ENCODE results near the gene ITM2C.

ITM2C gene

GRCh38 chr2:230873661-230874401 is 9.1 kb downstream of the ITM2C start:
- TF ChIP-seq REST (IDR thresholded peaks at IDR 0.05; ENCODE audit: insufficient read depth in 1 of 2, low read depth in 2 of 2, low read length in 2 of 2) (no peak), TAF1 (IDR thresholded peaks at IDR 0.05; ENCODE audit: borderline replicate concordance, insufficient read depth, low read length) (no peak), POLR2AphosphoS5 (IDR thresholded peaks at IDR 0.05; ENCODE audit: low read depth, low read length) (no peak), FOXP2 (optimal IDR thresholded peaks at IDR 0.05; ENCODE audit: borderline replicate concordance, extremely low read depth, extremely low read length, insufficient read depth) (no peak)

- TF ChIP-seq FOXP2 (optimal IDR thresholded peaks at IDR 0.05; ENCODE audit: borderline replicate concordance, extremely low read depth, extremely low read length, insufficient read depth) (no peak), TAF1 (IDR thresholded peaks at IDR 0.05; ENCODE audit: borderline replicate concordance, insufficient read depth, low read length) (no peak), SIN3A (IDR thresholded peaks at IDR 0.05; ENCODE audit: borderline replicate concordance, insufficient read depth, low read length) (no peak), REST (IDR thresholded peaks at IDR 0.05; ENCODE audit: insufficient read depth in 1 of 2, low read depth in 2 of 2, low read length in 2 of 2) (no peak), POLR2AphosphoS5 (IDR thresholded peaks at IDR 0.05; ENCODE audit: low read depth, low read length) (no peak)
Observed at GRCh38 chr2:230874456-230874855, 9.7 kb downstream of the ITM2C start.

GRCh38 chr2:230874876-230875275 is 10.1 kb downstream of the ITM2C start:
- TF ChIP-seq FOXP2 (optimal IDR thresholded peaks at IDR 0.05; ENCODE audit: borderline replicate concordance, extremely low read depth, extremely low read length, insufficient read depth) (no peak), SIN3A (IDR thresholded peaks at IDR 0.05; ENCODE audit: borderline replicate concordance, insufficient read depth, low read length) (no peak), REST (IDR thresholded peaks at IDR 0.05; ENCODE audit: insufficient read depth in 1 of 2, low read depth in 2 of 2, low read length in 2 of 2) (no peak), POLR2AphosphoS5 (IDR thresholded peaks at IDR 0.05; ENCODE audit: low read depth, low read length) (no peak), TAF1 (IDR thresholded peaks at IDR 0.05; ENCODE audit: borderline replicate concordance, insufficient read depth, low read length) (no peak)

- TF ChIP-seq FOXP2 (optimal IDR thresholded peaks at IDR 0.05; ENCODE audit: borderline replicate concordance, extremely low read depth, extremely low read length, insufficient read depth) (no peak), REST (IDR thresholded peaks at IDR 0.05; ENCODE audit: insufficient read depth in 1 of 2, low read depth in 2 of 2, low read length in 2 of 2) (no peak), SIN3A (IDR thresholded peaks at IDR 0.05; ENCODE audit: borderline replicate concordance, insufficient read depth, low read length) (no peak), TAF1 (IDR thresholded peaks at IDR 0.05; ENCODE audit: borderline replicate concordance, insufficient read depth, low read length) (no peak), POLR2AphosphoS5 (IDR thresholded peaks at IDR 0.05; ENCODE audit: low read depth, low read length) (no peak)
Observed at GRCh38 chr2:230875347-230876315, 10.9 kb downstream of the ITM2C start.

Data from PFSK-1 (cell line).